Mucosa of stomach (tissue), 1 donor: Measurements from ENCODE around the gene NPFFR1.

Experiments used
- H3K27me3 ChIP-seq: one replicate; pipeline ENCODE4 v1.7.0; 2013; ENCODE audit warnings: mild to moderate bottlenecking, low read length; ENCODE audit not compliant: control insufficient read depth, insufficient read depth
- H3K36me3 ChIP-seq: one replicate; pipeline ENCODE4 v1.7.0; 2013; ENCODE audit warnings: low read length; ENCODE audit not compliant: control insufficient read depth, insufficient read depth
- H3K4me1 ChIP-seq: one replicate; pipeline ENCODE4 v1.7.0; 2013; ENCODE audit warnings: mild to moderate bottlenecking, low read length; ENCODE audit not compliant: control insufficient read depth, insufficient read depth
- H3K4me3 ChIP-seq: one replicate; pipeline ENCODE4 v1.7.0; 2013; ENCODE audit warnings: low read length
- H3K9ac ChIP-seq: one replicate; pipeline ENCODE4 v1.7.0; 2013; ENCODE audit warnings: mild to moderate bottlenecking, low read length, moderate library complexity
- H3K9me3 ChIP-seq: one replicate; pipeline ENCODE4 v1.7.0; 2013; ENCODE audit warnings: mild to moderate bottlenecking, low read length, moderate library complexity; ENCODE audit not compliant: control insufficient read depth
- donor health status: Pancreatic carcinoma.

Gene NPFFR1

GRCh38 chr10:70221030-70221429 is 62.8 kb downstream of the NPFFR1 start:
- H3K4me1 ChIP-seq = peaks cover 13% of the 10 kb centered on the region
- H3K27me3 ChIP-seq = no peaks in the 10 kb centered on the region
- H3K9ac ChIP-seq = no peak overlapping the region
- no peaks in the 10 kb centered on the region for H3K36me3 ChIP-seq
- H3K9me3 ChIP-seq = no peaks in the 10 kb centered on the region
- H3K4me3 ChIP-seq = no peak overlapping the region

GRCh38 chr10:70212879-70213278 is 70.9 kb downstream of the NPFFR1 start:
- Histone ChIP-seq H3K9ac (no peak overlapping the region), H3K4me3 (no peak overlapping the region), H3K27me3 (no peaks in the 10 kb centered on the region), H3K4me1 (no peaks in the 10 kb centered on the region), H3K9me3 (no peaks in the 10 kb centered on the region), H3K36me3 (no peaks in the 10 kb centered on the region)

- Histone ChIP-seq H3K27me3 (no peaks in the 10 kb centered on the region), H3K36me3 (no peaks in the 10 kb centered on the region), H3K9ac (no peak overlapping the region), H3K9me3 (no peaks in the 10 kb centered on the region), H3K4me3 (no peak overlapping the region), H3K4me1 (no peaks in the 10 kb centered on the region)
Observed at GRCh38 chr10:70212277-70212676, 71.5 kb downstream of the NPFFR1 start.

- Histone ChIP-seq H3K9ac (no peak overlapping the region), H3K36me3 (no peaks in the 10 kb centered on the region), H3K27me3 (no peaks in the 10 kb centered on the region), H3K4me3 (no peak overlapping the region), H3K9me3 (no peaks in the 10 kb centered on the region), H3K4me1 (no peaks in the 10 kb centered on the region)
Observed at GRCh38 chr10:70206762-70207161, 77.0 kb downstream of the NPFFR1 start.

- H3K9ac ChIP-seq = no peak overlapping the region
- no peaks in the 10 kb centered on the region for H3K9me3 ChIP-seq
- no peaks in the 10 kb centered on the region for H3K4me1 ChIP-seq
- H3K4me3 ChIP-seq = no peak overlapping the region
- no peaks in the 10 kb centered on the region for H3K27me3 ChIP-seq
- no peaks in the 10 kb centered on the region for H3K36me3 ChIP-seq
Observed at GRCh38 chr10:70201105-70201504, 82.7 kb downstream of the NPFFR1 start.

- H3K9ac ChIP-seq = no peak overlapping the region
- no peak overlapping the region for H3K4me3 ChIP-seq
- H3K4me1 ChIP-seq = no peaks in the 10 kb centered on the region
- no peaks in the 10 kb centered on the region for H3K9me3 ChIP-seq
- H3K36me3 ChIP-seq = no peaks in the 10 kb centered on the region
- H3K27me3 ChIP-seq = no peaks in the 10 kb centered on the region
Observed at GRCh38 chr10:70198696-70199466, 84.9 kb downstream of the NPFFR1 start.
